BJ (cell line): Measurements from ENCODE around the gene ZCCHC4. TPM values are rescaled to one million over a fixed set of nuclear protein-coding genes. Genes with fewer than 3 reads are reported as not detected.

Experiments
- CTCF ChIA-PET: fragments of 350-600 bp; formaldehyde crosslinking; extraction: SDS; loops from one replicate; lab custom pipeline; 2021; ENCODE audit warnings: antibody characterized with exemption, inconsistent platforms; lab: Yijun Ruan, JAX
- POLR2A ChIA-PET: fragments of 300-600 bp; sonication (Branson Sonifier 250); formaldehyde crosslinking; extraction: SDS; loops from one replicate; lab custom pipeline; 2021; ENCODE audit warnings: antibody characterized with exemption; lab: Charles Lee
- DNase-seq: peaks from one replicate; pipeline ENCODE4 v3.0.0-alpha.2; 2011; ENCODE audit warnings: low read depth
- H3K27me3 ChIP-seq: 2 replicates; pipeline ENCODE4 v1.6.0; 2011; ENCODE audit warnings: low read length; ENCODE audit not compliant: control insufficient read depth, insufficient read depth
- H3K36me3 ChIP-seq: 2 replicates; pipeline ENCODE4 v1.5.1; 2011; ENCODE audit warnings: low read length; ENCODE audit not compliant: control insufficient read depth, insufficient read depth
- H3K4me3 ChIP-seq: 2 replicates; pipeline ENCODE4 v1.5.1; 2011; ENCODE audit warnings: low read depth, mild to moderate bottlenecking, control low read depth, low read length
- CTCF ChIP-seq: IDR thresholded peaks from 2 replicates; pipeline ENCODE4 v1.5.1; 2011; ENCODE audit warnings: low read depth, mild to moderate bottlenecking, control low read depth, inconsistent platforms, low read length, moderate library complexity; ENCODE audit not compliant: insufficient read depth
- polyA plus RNA-seq: library from polyadenylated mRNA; depleted of rRNA; stranded (reverse); fragments of >200 nt; gene quantifications from 2 replicates; pipeline ENCODE4 v1.2.3, GENCODE V29; 2011

Gene ZCCHC4
- polyA plus RNA-seq, 1 experiment: 5.8 TPM

GRCh38 chr4:25301471-25301870 lies 11.1 kb upstream of the ZCCHC4 start:
- H3K4me3 ChIP-seq: no peak overlapping the region
- TF ChIP-seq CTCF: no peak
- POLR2A ChIA-PET: no interaction called here
- DNase-seq: no peak
- H3K27me3 ChIP-seq: peaks cover 6% of the 10 kb centered on the region; the same call in 1 of the 2 replicates
- CTCF ChIA-PET: no interaction called here
- H3K36me3 ChIP-seq: no peaks in the 10 kb centered on the region

GRCh38 chr4:25302626-25303025 lies 9.9 kb upstream of the ZCCHC4 start:
- DNase-seq: no peak

GRCh38 chr4:25303578-25303977 lies 9.0 kb upstream of the ZCCHC4 start:
- POLR2A ChIA-PET: no interaction called here
- H3K27me3 ChIP-seq: peaks cover 6% of the 10 kb centered on the region; the same call in 1 of the 2 replicates
- H3K4me3 ChIP-seq: no peak overlapping the region
- no peak for DNase-seq
- no peaks in the 10 kb centered on the region for H3K36me3 ChIP-seq
- CTCF ChIA-PET: interaction anchor here (0.6 to 2.8 kb wide), 2 partner anchors 9 to 309 kb away, joined by 4 to 7 read pairs; partner anchors contain the start of gene ZCCHC4
- no peak for TF ChIP-seq CTCF

More at GRCh38 chr4:25302626-25303025, 9.9 kb upstream of the ZCCHC4 start:
- no peak overlapping the region for H3K4me3 ChIP-seq
- CTCF ChIA-PET: interaction anchor here (2.8 kb wide), 1 partner anchor 10 kb away, joined by 7 read pairs; the partner anchor contains the start of gene ZCCHC4
- TF ChIP-seq CTCF: no peak
- peaks cover 6% of the 10 kb centered on the region; the same call in 1 of the 2 replicates for H3K27me3 ChIP-seq
- no peaks in the 10 kb centered on the region for H3K36me3 ChIP-seq
- POLR2A ChIA-PET: no interaction called here

DNA sequence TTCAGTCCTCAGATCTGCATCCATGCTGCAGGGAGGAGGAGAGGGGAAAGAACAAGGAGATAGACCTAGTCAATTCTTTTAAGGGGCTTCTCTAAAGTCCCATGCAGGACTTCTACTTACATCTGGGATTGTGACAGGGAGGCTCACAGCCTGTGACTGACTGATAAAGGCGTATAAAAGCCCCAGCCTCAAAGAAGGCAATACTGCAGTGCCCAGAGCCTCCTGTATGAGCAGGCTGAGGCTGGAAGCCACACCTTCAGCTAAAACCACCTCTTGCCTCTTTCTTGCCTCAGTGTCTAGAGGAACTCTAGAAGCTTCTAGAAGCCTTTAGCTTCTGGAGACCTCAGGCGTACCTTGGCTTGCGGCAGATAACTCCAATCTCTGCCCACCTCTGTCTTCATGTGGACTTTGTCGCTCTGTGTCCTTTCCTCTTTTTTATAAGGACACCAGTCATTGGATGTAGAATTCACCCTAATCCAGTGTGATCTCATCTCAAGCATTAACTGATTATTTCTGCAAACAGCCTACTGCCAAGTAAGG lies 6.0 kb upstream of the ZCCHC4 start:
- Histone ChIP-seq H3K36me3 (no peaks in the 10 kb centered on the region), H3K4me3 (no peak overlapping the region), H3K27me3 (no peaks in the 10 kb centered on the region)
- no peak for DNase-seq
- POLR2A ChIA-PET: no interaction called here
- CTCF ChIA-PET: no interaction called here
- no peak for TF ChIP-seq CTCF

DNA sequence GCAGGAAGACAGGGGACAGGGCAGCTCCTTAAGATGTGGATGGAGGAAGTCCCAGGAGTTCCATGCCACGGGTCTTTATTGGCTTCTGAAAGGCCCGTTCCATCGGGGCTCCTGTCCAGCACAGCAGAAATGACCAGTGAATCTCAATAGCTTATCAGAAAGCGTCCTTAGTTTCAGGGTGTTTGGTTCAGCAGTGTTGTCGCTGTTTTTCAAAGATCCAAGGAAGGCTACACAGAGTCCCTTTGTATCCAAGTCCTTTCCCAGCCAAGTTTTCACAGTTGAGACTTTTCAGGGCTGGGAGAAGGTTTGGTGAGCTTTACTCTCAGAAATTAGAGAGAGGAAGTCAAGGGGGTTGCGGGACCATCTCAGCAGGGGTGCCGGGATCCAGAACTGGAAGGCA lies 5.0 kb upstream of the ZCCHC4 start:
- no peak for TF ChIP-seq CTCF
- ChIA-PET POLR2A (no interaction called here), CTCF (interaction anchor here (1.1 kb wide), 1 partner anchor 58 kb away, joined by 3 read pairs; no protein-coding TSS in a partner anchor)

More for the DNA sequence above, 5.0 kb upstream of the ZCCHC4 start:
- Histone ChIP-seq H3K27me3 (no peaks in the 10 kb centered on the region), H3K36me3 (no peaks in the 10 kb centered on the region), H3K4me3 (no peak overlapping the region)
- DNase-seq: no peak
